Osteocyte (in vitro differentiated cells): ENCODE results near the gene RNF123. TPM values are rescaled to one million over a fixed set of nuclear protein-coding genes. Genes with fewer than 3 reads are reported as not detected.

Source experiments
- DNase-seq: peaks from one replicate; pipeline ENCODE4 v3.0.0; 2021; ENCODE audit warnings: mixed read lengths; ENCODE audit not compliant: unreplicated experiment; ENCODE audit errors: extremely low spot score
- H3K27ac Mint-ChIP-seq: one replicate; pipeline ENCODE4 v1.8.0; 2021; ENCODE audit warnings: mild to moderate bottlenecking, mixed read lengths; ENCODE audit not compliant: unreplicated experiment
- H3K27me3 Mint-ChIP-seq: one replicate; pipeline ENCODE4 v1.8.0; 2021; ENCODE audit warnings: mixed read lengths; ENCODE audit not compliant: unreplicated experiment
- H3K36me3 Mint-ChIP-seq: one replicate; pipeline ENCODE4 v1.8.0; 2021; ENCODE audit warnings: mixed read lengths; ENCODE audit not compliant: unreplicated experiment
- H3K4me1 Mint-ChIP-seq: one replicate; pipeline ENCODE4 v1.8.0; 2021; ENCODE audit warnings: mixed read lengths; ENCODE audit not compliant: unreplicated experiment
- H3K4me3 Mint-ChIP-seq: one replicate; pipeline ENCODE4 v1.8.0; 2021; ENCODE audit warnings: mild to moderate bottlenecking, moderate library complexity, mixed read lengths; ENCODE audit not compliant: unreplicated experiment
- H3K9me3 Mint-ChIP-seq: one replicate; pipeline ENCODE4 v1.8.0; 2021; ENCODE audit warnings: mixed read lengths; ENCODE audit not compliant: unreplicated experiment
- CTCF ChIP-seq: fragments of 200-600 bp; sonication (generic); IDR thresholded peaks from 2 replicates; pipeline ENCODE4 v1.5.0; 2021; ENCODE audit warnings: antibody characterized with exemption, mild to moderate bottlenecking, moderate library complexity
- total RNA-seq: library from RNA; stranded (reverse); gene quantifications from 2 replicates; pipeline ENCODE4 v1.2.1, GENCODE V29; 2021

Gene RNF123
- total RNA-seq, 1 donor from 2014 or later = 61.0 TPM

GRCh38 chr3:49671291-49672288 is 17.8 kb upstream of the RNF123 start:
- H3K4me3 Mint-ChIP-seq = peak overlapping the region; percentile 59
- no peaks in the 10 kb centered on the region for H3K27me3 Mint-ChIP-seq
- no peak for DNase-seq
- no peaks in the 10 kb centered on the region for H3K9me3 Mint-ChIP-seq
- H3K36me3 Mint-ChIP-seq = no peaks in the 10 kb centered on the region
- peak overlapping the region; percentile 54 for H3K27ac Mint-ChIP-seq
- TF ChIP-seq CTCF = peak; percentile 88
- H3K4me1 Mint-ChIP-seq = peaks cover 40% of the 10 kb centered on the region

- Mint-ChIP-seq H3K27ac (peak overlapping the region; percentile 99), H3K4me1 (peaks cover 30% of the 10 kb centered on the region), H3K27me3 (no peaks in the 10 kb centered on the region), H3K9me3 (no peaks in the 10 kb centered on the region), H3K36me3 (peaks cover 2% of the 10 kb centered on the region), H3K4me3 (peak overlapping the region; percentile 91)
- TF ChIP-seq CTCF = no peak
- no peak for DNase-seq
Measured at GRCh38 chr3:49673121-49673714, 16.1 kb upstream of the RNF123 start.

GRCh38 chr3:49673715-49674496 is 15.5 kb upstream of the RNF123 start, which contains the start of gene APEH:
Gene APEH (plus strand): TSS chr3:49674351. CDS start chr3:49674402, 51 bp downstream.
- Mint-ChIP-seq H3K4me3 (peak within 1 kb of the TSS; percentile 91), H3K36me3 (peaks cover 4% of the 10 kb centered on the region)
- peak; percentile 99 for DNase-seq

GRCh38 chr3:49674497-49674983 is 14.8 kb upstream of the RNF123 start:
- no peak for DNase-seq
- H3K9me3 Mint-ChIP-seq = no peaks in the 10 kb centered on the region
- no peaks in the 10 kb centered on the region for H3K27me3 Mint-ChIP-seq
- TF ChIP-seq CTCF = no peak
- H3K4me3 Mint-ChIP-seq = peak overlapping the region; percentile 91
- H3K36me3 Mint-ChIP-seq = peaks cover 4% of the 10 kb centered on the region
- peaks cover 17% of the 10 kb centered on the region for H3K4me1 Mint-ChIP-seq
- H3K27ac Mint-ChIP-seq = peak overlapping the region; percentile 31

More at GRCh38 chr3:49673715-49674496, 15.5 kb upstream of the RNF123 start, which contains the start of gene APEH:
- Mint-ChIP-seq H3K9me3 (no peaks in the 10 kb centered on the region), H3K27ac (peak within 1 kb of the TSS; percentile 99), H3K27me3 (no peaks in the 10 kb centered on the region), H3K4me1 (peaks cover 23% of the 10 kb centered on the region)
- no peak for TF ChIP-seq CTCF
